Uterus (tissue), 4 donors: Measurements from ENCODE around the gene SHISA6. TPM values are rescaled to one million over a fixed set of nuclear protein-coding genes. Genes with fewer than 3 reads are reported as not detected.
A peak's percentile ranks its signal among the peaks of the same experiment; 100 is the strongest.

Experiments used
- DNase-seq, 2 donors: peaks; one replicate each; pipeline ENCODE4 v3.0.0-alpha.2; 2019 to 2020
- H3K27ac ChIP-seq, 2 donors: fragments of 200-600 bp; sonication (generic); 1 replicate in 1 of 2; 2 replicates in 1 of 2; pipeline ENCODE4 v1.5.1; 2016 to 2018
- H3K27me3 ChIP-seq, 2 donors: fragments of 200-600 bp; sonication (generic); one replicate each; pipeline ENCODE4 v1.5.1; 2018 to 2019; ENCODE audit warnings: control low read depth in 1 of 2
- H3K36me3 ChIP-seq, 2 donors: fragments of 200-600 bp; sonication (generic); one replicate each; pipeline ENCODE4 v1.5.1; 2019; ENCODE audit warnings: control low read depth in 1 of 2
- H3K4me1 ChIP-seq, 2 donors: fragments of 200-600 bp; sonication (generic); one replicate each; pipeline ENCODE4 v1.5.1; 2018 to 2019; ENCODE audit warnings: control low read depth in 1 of 2
- H3K4me3 ChIP-seq, 2 donors: fragments of 200-600 bp; sonication (generic); 1 replicate in 1 of 2; 2 replicates in 1 of 2; pipeline ENCODE4 v1.5.1; 2018 to 2019; ENCODE audit warnings: mild to moderate bottlenecking in 1 of 2
- H3K9me3 ChIP-seq, 2 donors: fragments of 200-600 bp; sonication (generic); one replicate each; pipeline ENCODE4 v1.5.1; 2019; ENCODE audit warnings: control low read depth in 1 of 2
- CTCF ChIP-seq, 4 experiments: fragments of 200-600 bp in 2 of 4; fragments of 450-650 bp in 2 of 4; sonication (generic) in 2 of 4; IDR thresholded peaks; one replicate each; pipeline ENCODE4 v1.5.1; 2016 to 2019; ENCODE audit warnings: antibody characterized with exemption in 4 of 4, mild to moderate bottlenecking in 2 of 4, moderate library complexity in 1 of 4
- POLR2A ChIP-seq, 2 donors: fragments of 450-650 bp; IDR thresholded peaks; one replicate each; pipeline ENCODE4 v1.6.1; 2016; ENCODE audit warnings: antibody characterized with exemption in 2 of 2, mild to moderate bottlenecking in 1 of 2, moderate library complexity in 1 of 2
- intact Hi-C: fragments of 100-400 bp; cut with DNase I; formaldehyde crosslinking; loops from one replicate; pipeline ENCODE4 v1.15.1; 2023; ENCODE audit warnings: low total_unique reads
- total RNA-seq, 4 donors: library from RNA; depleted of rRNA in 3 of 4; stranded (reverse); fragments of >200 nt in 3 of 4; gene quantifications; one replicate each; pipeline versions ENCODE4 v1.1.0 to v1.2.4, GENCODE V29; 2014 to 2023
- donor health status: DM: yes; HTN: yes; CAD: no.

Gene SHISA6
- total RNA-seq, 4 donors from 2014 or later: 0.18 to 3.7 (median 2.0) TPM; not detected in 1

GRCh38 chr17:11328770-11329169 is 87.8 kb downstream of the SHISA6 start:
- H3K9me3 ChIP-seq: no peaks in the 10 kb centered on the region
- intact Hi-C loops: no loop called here
- no peak for DNase-seq
- TF ChIP-seq CTCF (IDR thresholded peaks at IDR 0.05) (no peak), POLR2A (IDR thresholded peaks at IDR 0.05) (no peak)
- no peaks in the 10 kb centered on the region for H3K27me3 ChIP-seq
- H3K27ac ChIP-seq: no peak overlapping the region
- no peak overlapping the region for H3K4me3 ChIP-seq
- H3K36me3 ChIP-seq: no peaks in the 10 kb centered on the region
- H3K4me1 ChIP-seq: peaks cover 0 to 3% of the 10 kb centered on the region in 2 donors

DNA sequence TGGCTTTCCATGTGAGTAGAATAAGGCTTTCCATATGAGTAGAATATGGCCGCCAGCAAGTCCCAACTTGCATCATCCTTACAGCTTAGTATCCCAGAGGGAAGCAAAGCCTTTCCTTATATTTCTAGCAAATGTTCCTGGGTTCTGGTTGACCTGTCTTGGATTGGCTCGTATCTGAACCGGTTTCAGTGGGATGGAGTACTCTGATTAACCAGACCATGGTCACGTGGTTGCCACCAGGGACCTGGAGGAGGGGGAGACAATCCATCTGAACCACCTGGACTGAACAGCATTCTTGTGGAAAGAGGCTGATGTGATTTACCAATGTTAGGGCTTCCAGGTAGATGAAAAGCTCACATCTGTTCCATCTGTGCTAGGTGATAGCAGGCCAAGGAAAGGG is 89.0 kb downstream of the SHISA6 start:
- Histone ChIP-seq H3K36me3 (no peaks in the 10 kb centered on the region), H3K4me1 (peaks cover 0 to 3% of the 10 kb centered on the region in 2 donors), H3K27ac (peak overlapping the region; percentile 54 to 71), H3K27me3 (no peaks in the 10 kb centered on the region), H3K4me3 (no peak overlapping the region), H3K9me3 (no peaks in the 10 kb centered on the region)
- no peak for TF ChIP-seq POLR2A (IDR thresholded peaks at IDR 0.05)
- no peak for TF ChIP-seq CTCF (IDR thresholded peaks at IDR 0.05)
- DNase-seq: no peak
- intact Hi-C loops: no loop called here

GRCh38 chr17:11330826-11331225 is 89.8 kb downstream of the SHISA6 start:
- peak; percentile 53 to 72 for DNase-seq
- intact Hi-C loops: no loop called here
- Histone ChIP-seq H3K27me3 (no peaks in the 10 kb centered on the region), H3K4me1 (peaks cover 0 to 3% of the 10 kb centered on the region in 2 donors), H3K27ac (peak overlapping the region; percentile 54 to 71), H3K9me3 (no peaks in the 10 kb centered on the region), H3K4me3 (no peak overlapping the region), H3K36me3 (no peaks in the 10 kb centered on the region)
- TF ChIP-seq POLR2A (IDR thresholded peaks at IDR 0.05) (no peak), CTCF (IDR thresholded peaks at IDR 0.05) (no peak)

DNA sequence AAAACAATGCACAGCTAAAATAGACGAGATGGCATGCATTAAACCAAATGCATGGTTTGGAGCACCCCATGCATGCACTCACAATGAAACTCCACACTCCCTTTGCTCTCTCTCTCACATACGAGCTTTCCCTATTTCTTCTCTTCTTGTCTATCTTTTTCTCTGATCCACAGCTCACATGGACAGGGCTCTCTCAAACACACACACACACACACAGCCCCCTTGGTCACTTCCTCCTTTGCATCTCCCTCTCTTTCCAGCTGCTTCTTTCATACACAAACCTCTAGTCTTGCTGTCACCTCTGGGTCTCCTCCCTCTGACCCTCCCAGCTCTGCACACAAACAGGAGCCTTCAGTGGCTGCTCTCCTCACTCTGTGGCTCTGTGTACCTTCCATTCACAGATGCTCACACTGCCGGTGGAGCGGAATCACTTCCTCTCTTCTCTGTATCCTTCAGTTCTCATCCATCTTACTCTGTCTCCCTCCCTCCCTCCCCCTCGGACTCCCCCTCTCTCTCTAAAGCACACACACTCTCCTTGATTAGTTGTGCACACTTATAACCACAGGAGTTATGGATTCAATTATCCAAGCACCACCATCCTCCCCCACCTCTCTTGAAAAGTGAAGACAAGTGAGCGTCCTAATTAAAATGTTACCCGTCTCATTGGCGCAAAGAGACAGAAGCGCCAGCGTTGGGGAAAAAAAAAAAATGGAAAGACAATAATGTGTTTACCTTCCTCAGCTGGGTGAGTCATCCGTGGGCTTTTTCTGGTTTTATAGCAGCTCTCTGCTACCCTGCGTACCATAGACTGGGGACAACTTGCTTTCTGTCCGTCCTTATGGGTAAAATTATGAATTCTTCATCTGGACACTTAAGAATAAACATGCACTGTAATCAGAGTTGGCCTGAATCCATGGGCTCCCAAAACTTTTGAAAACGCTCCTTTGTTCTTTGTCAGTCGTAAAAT is 90.8 kb downstream of the SHISA6 start:
- Histone ChIP-seq H3K36me3 (no peaks in the 10 kb centered on the region), H3K27me3 (no peaks in the 10 kb centered on the region), H3K9me3 (no peaks in the 10 kb centered on the region), H3K4me3 (peak overlapping the region in 1 of 2 donors; percentile 3), H3K4me1 (peaks cover 0 to 3% of the 10 kb centered on the region in 2 donors), H3K27ac (peak overlapping the region; percentile 54 to 71)
- DNase-seq: peak in 1 of 2 donors; percentile 27
- TF ChIP-seq POLR2A (IDR thresholded peaks at IDR 0.05) (no peak), CTCF (IDR thresholded peaks at IDR 0.05) (no peak)
- intact Hi-C loops: no loop called here

DNA sequence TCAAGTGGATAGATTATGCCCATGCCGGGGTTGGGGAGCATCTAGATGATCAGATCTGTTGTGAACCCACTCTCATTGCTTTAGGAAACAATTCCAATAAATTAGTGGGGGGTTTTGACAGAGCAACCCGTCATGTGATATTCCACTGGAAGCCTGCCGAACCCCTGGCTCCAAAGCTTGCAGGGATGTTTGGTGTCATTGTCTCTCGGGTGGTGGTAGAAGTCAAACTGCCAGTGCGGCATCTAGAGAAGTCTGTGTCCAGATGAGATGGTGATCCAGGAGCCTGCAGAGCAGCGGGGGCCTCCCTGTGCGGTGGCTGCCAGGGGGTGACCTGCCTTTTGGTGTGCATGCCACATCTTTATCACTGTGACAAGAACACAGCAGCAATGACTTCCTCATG is 91.7 kb downstream of the SHISA6 start:
- DNase-seq: no peak
- intact Hi-C loops: no loop called here
- peaks cover 0 to 3% of the 10 kb centered on the region in 2 donors for H3K4me1 ChIP-seq
- H3K27me3 ChIP-seq: no peaks in the 10 kb centered on the region
- peak overlapping the region; percentile 54 to 71 for H3K27ac ChIP-seq
- no peak overlapping the region for H3K4me3 ChIP-seq
- H3K9me3 ChIP-seq: no peaks in the 10 kb centered on the region
- no peak for TF ChIP-seq POLR2A (IDR thresholded peaks at IDR 0.05)
- no peak for TF ChIP-seq CTCF (IDR thresholded peaks at IDR 0.05)
- H3K36me3 ChIP-seq: no peaks in the 10 kb centered on the region
